Measurements from ENCODE around the gene HAUS3.

- no peak for TF ChIP-seq CTCF (conservative IDR thresholded peaks at IDR 0.05; ENCODE audit: low read length)
- TF ChIP-seq EZH2phosphoT487 (IDR thresholded peaks at IDR 0.05; ENCODE audit: borderline replicate concordance, low read depth, low read length), result no peak
Observed at GRCh38 chr4:2218436-2218835, 23.5 kb downstream of the HAUS3 start.

Data from OCI-LY7 (cell line).